GM23338 (cell line): Measurements from ENCODE around the gene IQCE. TPM values are rescaled to one million over a fixed set of nuclear protein-coding genes. Genes with fewer than 3 reads are reported as not detected.

Source experiments
- ATAC-seq: fragments of 200-7000 bp; cut with Tn5 transposase; 3 replicates; pipeline ENCODE4 v1.9.1; 2020
- DNase-seq: peaks from one replicate; pipeline ENCODE4 v3.0.0-alpha.2; 2015; ENCODE audit warnings: low spot score
- H2AFZ ChIP-seq: fragments of 200-600 bp; sonication (generic); 2 replicates; pipeline ENCODE4 v1.8.0; 2016; ENCODE audit warnings: antibody characterized with exemption, mild to moderate bottlenecking, moderate library complexity
- H3F3A ChIP-seq: fragments of 200-600 bp; sonication (generic); replicated peaks from 2 replicates; pipeline ENCODE4 v1.8.0; 2017; ENCODE audit warnings: antibody characterized with exemption, mixed run types, low read depth
- H3K27ac ChIP-seq: fragments of 200-600 bp; sonication (generic); 2 replicates; pipeline ENCODE4 v1.6.1; 2016; ENCODE audit warnings: low read depth
- H3K27me3 ChIP-seq: fragments of 200-600 bp; sonication (generic); 2 replicates; pipeline ENCODE4 v1.8.0; 2016; ENCODE audit warnings: mild to moderate bottlenecking, mixed run types, moderate library complexity; ENCODE audit not compliant: insufficient read depth
- H3K36me3 ChIP-seq: fragments of 200-600 bp; sonication (generic); 2 replicates; pipeline ENCODE4 v1.8.0; 2016; ENCODE audit warnings: mild to moderate bottlenecking; ENCODE audit not compliant: insufficient read depth
- H3K4me1 ChIP-seq: fragments of 200-600 bp; sonication (generic); 2 replicates; pipeline ENCODE4 v1.8.0; 2016; ENCODE audit warnings: mild to moderate bottlenecking, moderate library complexity; ENCODE audit not compliant: insufficient read depth
- H3K4me2 ChIP-seq: fragments of 200-600 bp; sonication (generic); 2 replicates; pipeline ENCODE4 v1.7.1; 2017; ENCODE audit warnings: mixed run types
- H3K4me3 ChIP-seq: fragments of 200-600 bp; sonication (generic); 2 replicates; pipeline ENCODE4 v1.6.1; 2016; ENCODE audit warnings: mixed run types
- H3K79me2 ChIP-seq: fragments of 200-600 bp; sonication (generic); replicated peaks from 2 replicates; pipeline ENCODE4 v1.8.0; 2017; ENCODE audit warnings: mild to moderate bottlenecking; ENCODE audit not compliant: insufficient read depth
- H3K9me2 ChIP-seq: fragments of 200-600 bp; sonication (generic); 2 replicates; pipeline ENCODE4 v1.8.0; 2017; ENCODE audit not compliant: insufficient read depth
- H4K20me1 ChIP-seq: fragments of 200-600 bp; sonication (generic); replicated peaks from 2 replicates; pipeline ENCODE4 v1.8.0; 2017; ENCODE audit warnings: mild to moderate bottlenecking; ENCODE audit not compliant: insufficient read depth
- H3K27ac Mint-ChIP-seq: 2 replicates; pipeline ENCODE4 v1.8.0; 2020; ENCODE audit warnings: inconsistent platforms, mild to moderate bottlenecking, moderate library complexity, mixed read lengths
- H3K27me3 Mint-ChIP-seq: 3 replicates; pipeline ENCODE4 v1.8.0; 2022; ENCODE audit warnings: low read depth, mild to moderate bottlenecking, moderate library complexity, mixed read lengths, inconsistent platforms; ENCODE audit not compliant: insufficient read depth, poor library complexity
- H3K36me3 Mint-ChIP-seq: 3 replicates; pipeline ENCODE4 v1.8.0; 2021; ENCODE audit warnings: low read depth, mild to moderate bottlenecking, inconsistent platforms, moderate library complexity, mixed read lengths
- H3K4me1 Mint-ChIP-seq: 3 replicates; pipeline ENCODE4 v1.8.0; 2020; ENCODE audit warnings: mild to moderate bottlenecking, inconsistent platforms, mixed read lengths
- H3K4me3 Mint-ChIP-seq: 3 replicates; pipeline ENCODE4 v1.8.0; 2021; ENCODE audit warnings: moderate library complexity, mild to moderate bottlenecking, inconsistent platforms, mixed read lengths
- H3K9me3 Mint-ChIP-seq: 3 replicates; pipeline ENCODE4 v1.8.0; 2020; ENCODE audit warnings: moderate library complexity, mild to moderate bottlenecking, inconsistent platforms, mixed read lengths
- CTCF ChIP-seq, 2 experiments: fragments of 200-600 bp in 1 of 2; sonication (generic) in 1 of 2; conservative IDR thresholded peaks; 2 replicates each; pipeline versions ENCODE4 v1.5.1 to v1.6.1; 2016 to 2017; ENCODE audit warnings: antibody characterized with exemption in 2 of 2, low read depth in 2 of 2, mild to moderate bottlenecking in 2 of 2, moderate library complexity in 1 of 2
- NANOG ChIP-seq: IDR thresholded peaks from 2 replicates; pipeline ENCODE4 v1.6.1; 2016; ENCODE audit warnings: antibody characterized with exemption, borderline replicate concordance
- POLR2AphosphoS5 ChIP-seq: IDR thresholded peaks from 2 replicates; pipeline ENCODE4 v1.6.1; 2016; ENCODE audit warnings: antibody characterized with exemption, low read depth
- REST ChIP-seq: IDR thresholded peaks from one replicate; pipeline ENCODE4 v1.6.1; 2018; ENCODE audit warnings: antibody characterized with exemption; ENCODE audit not compliant: unreplicated experiment
- STAT1 ChIP-seq: IDR thresholded peaks from one replicate; pipeline ENCODE4 v1.6.1; 2016; ENCODE audit warnings: antibody characterized with exemption; ENCODE audit not compliant: unreplicated experiment
- polyA plus RNA-seq: library from polyadenylated mRNA; unstranded; fragments of >200 nt; fragmentation: Nextera tagmentation; extraction: Ambion mirVana; gene quantifications from 2 replicates; pipeline ENCODE4 v1.2.1, GENCODE V29; 2016
- total RNA-seq: library from RNA; depleted of rRNA; stranded (reverse); fragments of >200 nt; shearing (Covaris generic); gene quantifications from 2 replicates; pipeline ENCODE4 v1.2.3, GENCODE V29; 2014
- TF ChIP-seq, protein P1 (sequence below): IDR thresholded peaks from 2 replicates; pipeline ENCODE4 v1.6.1; 2016; ENCODE audit warnings: antibody characterized with exemption
- TF ChIP-seq, protein P2 (sequence below): fragments of 250-450 bp; sonication (Bioruptor Pico); IDR thresholded peaks from 2 replicates; pipeline ENCODE4 v1.5.0; 2020; ENCODE audit warnings: mild to moderate bottlenecking, moderate library complexity

IQCE gene
- total and polyA plus RNA-seq, 2 experiments from 2014 or later = 5.0 to 7.7 TPM

- H3K36me3 Mint-ChIP-seq = peaks cover 33% of the 10 kb centered on the region
- Histone ChIP-seq H3K4me1 (peaks cover 21% of the 10 kb centered on the region), H3K36me3 (peaks cover 6% of the 10 kb centered on the region; the same call in 1 of the 2 replicates), H3K27ac (no peak overlapping the region), H2AFZ (no peak overlapping the region), H3K27me3 (no peaks in the 10 kb centered on the region), H3F3A (0 out of 2 replicates have a peak, but pooled peaks cover 7% of the 10 kb centered on the region), H3K4me2 (no peak overlapping the region), H4K20me1 (no peaks in the 10 kb centered on the region), H3K79me2 (peaks cover 2% of the 10 kb centered on the region), H3K9me2 (no peaks in the 10 kb centered on the region), H3K4me3 (no peak overlapping the region)
- H3K27ac Mint-ChIP-seq = no peak overlapping the region
- H3K4me3 Mint-ChIP-seq = no peak overlapping the region
- TF ChIP-seq POLR2AphosphoS5 (no peak), STAT1 (no peak), CTCF (conservative IDR thresholded peaks at IDR 0.05; ENCODE audit: low read depth in 2 of 2) (no peak), NANOG (no peak), REST (no peak)
- TF ChIP-seq, protein P1, sequence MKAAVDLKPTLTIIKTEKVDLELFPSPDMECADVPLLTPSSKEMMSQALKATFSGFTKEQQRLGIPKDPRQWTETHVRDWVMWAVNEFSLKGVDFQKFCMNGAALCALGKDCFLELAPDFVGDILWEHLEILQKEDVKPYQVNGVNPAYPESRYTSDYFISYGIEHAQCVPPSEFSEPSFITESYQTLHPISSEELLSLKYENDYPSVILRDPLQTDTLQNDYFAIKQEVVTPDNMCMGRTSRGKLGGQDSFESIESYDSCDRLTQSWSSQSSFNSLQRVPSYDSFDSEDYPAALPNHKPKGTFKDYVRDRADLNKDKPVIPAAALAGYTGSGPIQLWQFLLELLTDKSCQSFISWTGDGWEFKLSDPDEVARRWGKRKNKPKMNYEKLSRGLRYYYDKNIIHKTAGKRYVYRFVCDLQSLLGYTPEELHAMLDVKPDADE = no peak
- TF ChIP-seq, protein P2, sequence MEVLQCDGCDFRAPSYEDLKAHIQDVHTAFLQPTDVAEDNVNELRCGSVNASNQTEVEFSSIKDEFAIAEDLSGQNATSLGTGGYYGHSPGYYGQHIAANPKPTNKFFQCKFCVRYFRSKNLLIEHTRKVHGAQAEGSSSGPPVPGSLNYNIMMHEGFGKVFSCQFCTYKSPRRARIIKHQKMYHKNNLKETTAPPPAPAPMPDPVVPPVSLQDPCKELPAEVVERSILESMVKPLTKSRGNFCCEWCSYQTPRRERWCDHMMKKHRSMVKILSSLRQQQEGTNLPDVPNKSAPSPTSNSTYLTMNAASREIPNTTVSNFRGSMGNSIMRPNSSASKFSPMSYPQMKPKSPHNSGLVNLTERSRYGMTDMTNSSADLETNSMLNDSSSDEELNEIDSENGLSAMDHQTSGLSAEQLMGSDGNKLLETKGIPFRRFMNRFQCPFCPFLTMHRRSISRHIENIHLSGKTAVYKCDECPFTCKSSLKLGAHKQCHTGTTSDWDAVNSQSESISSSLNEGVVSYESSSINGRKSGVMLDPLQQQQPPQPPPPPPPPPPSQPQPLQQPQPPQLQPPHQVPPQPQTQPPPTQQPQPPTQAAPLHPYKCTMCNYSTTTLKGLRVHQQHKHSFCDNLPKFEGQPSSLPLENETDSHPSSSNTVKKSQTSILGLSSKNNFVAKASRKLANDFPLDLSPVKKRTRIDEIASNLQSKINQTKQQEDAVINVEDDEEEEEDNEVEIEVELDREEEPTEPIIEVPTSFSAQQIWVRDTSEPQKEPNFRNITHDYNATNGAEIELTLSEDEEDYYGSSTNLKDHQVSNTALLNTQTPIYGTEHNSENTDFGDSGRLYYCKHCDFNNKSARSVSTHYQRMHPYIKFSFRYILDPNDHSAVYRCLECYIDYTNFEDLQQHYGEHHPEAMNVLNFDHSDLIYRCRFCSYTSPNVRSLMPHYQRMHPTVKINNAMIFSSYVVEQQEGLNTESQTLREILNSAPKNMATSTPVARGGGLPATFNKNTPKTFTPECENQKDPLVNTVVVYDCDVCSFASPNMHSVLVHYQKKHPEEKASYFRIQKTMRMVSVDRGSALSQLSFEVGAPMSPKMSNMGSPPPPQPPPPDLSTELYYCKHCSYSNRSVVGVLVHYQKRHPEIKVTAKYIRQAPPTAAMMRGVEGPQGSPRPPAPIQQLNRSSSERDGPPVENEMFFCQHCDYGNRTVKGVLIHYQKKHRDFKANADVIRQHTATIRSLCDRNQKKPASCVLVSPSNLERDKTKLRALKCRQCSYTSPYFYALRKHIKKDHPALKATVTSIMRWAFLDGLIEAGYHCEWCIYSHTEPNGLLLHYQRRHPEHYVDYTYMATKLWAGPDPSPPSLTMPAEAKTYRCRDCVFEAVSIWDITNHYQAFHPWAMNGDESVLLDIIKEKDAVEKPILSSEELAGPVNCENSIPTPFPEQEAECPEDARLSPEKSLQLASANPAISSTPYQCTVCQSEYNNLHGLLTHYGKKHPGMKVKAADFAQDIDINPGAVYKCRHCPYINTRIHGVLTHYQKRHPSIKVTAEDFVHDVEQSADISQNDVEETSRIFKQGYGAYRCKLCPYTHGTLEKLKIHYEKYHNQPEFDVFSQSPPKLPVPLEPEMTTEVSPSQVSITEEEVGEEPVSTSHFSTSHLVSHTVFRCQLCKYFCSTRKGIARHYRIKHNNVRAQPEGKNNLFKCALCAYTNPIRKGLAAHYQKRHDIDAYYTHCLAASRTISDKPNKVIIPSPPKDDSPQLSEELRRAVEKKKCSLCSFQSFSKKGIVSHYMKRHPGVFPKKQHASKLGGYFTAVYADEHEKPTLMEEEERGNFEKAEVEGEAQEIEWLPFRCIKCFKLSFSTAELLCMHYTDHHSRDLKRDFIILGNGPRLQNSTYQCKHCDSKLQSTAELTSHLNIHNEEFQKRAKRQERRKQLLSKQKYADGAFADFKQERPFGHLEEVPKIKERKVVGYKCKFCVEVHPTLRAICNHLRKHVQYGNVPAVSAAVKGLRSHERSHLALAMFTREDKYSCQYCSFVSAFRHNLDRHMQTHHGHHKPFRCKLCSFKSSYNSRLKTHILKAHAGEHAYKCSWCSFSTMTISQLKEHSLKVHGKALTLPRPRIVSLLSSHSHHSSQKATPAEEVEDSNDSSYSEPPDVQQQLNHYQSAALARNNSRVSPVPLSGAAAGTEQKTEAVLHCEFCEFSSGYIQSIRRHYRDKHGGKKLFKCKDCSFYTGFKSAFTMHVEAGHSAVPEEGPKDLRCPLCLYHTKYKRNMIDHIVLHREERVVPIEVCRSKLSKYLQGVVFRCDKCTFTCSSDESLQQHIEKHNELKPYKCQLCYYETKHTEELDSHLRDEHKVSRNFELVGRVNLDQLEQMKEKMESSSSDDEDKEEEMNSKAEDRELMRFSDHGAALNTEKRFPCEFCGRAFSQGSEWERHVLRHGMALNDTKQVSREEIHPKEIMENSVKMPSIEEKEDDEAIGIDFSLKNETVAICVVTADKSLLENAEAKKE = no peak
- no peak for DNase-seq
- no peaks in the 10 kb centered on the region for H3K9me3 Mint-ChIP-seq
- H3K4me1 Mint-ChIP-seq = peaks cover 17% of the 10 kb centered on the region
- ATAC-seq = no peak
- peaks cover 24% of the 10 kb centered on the region for H3K27me3 Mint-ChIP-seq
Measured at GRCh38 chr7:2649139-2649838, 90.5 kb downstream of the IQCE start.
